Heart left ventricle (tissue), 16 donors: ENCODE measurements around the gene IRX6. TPM values are rescaled to one million over a fixed set of nuclear protein-coding genes. Genes with fewer than 3 reads are reported as not detected.
A peak's percentile ranks its signal among the peaks of the same experiment; 100 is the strongest.

ENCODE experiments used
- ATAC-seq, 4 donors: fragments of 200-7000 bp; cut with Tn5 transposase; one replicate each; pipeline ENCODE4 v1.9.1; 2020 to 2022; ENCODE audit warnings: moderate library complexity in 4 of 4, mild to moderate bottlenecking in 3 of 4, moderate number of reproducible peaks in 1 of 4
- DNase-seq, 5 donors: peaks; one replicate each; pipeline ENCODE4 v3.0.0-alpha.2; 2020
- H3K27ac ChIP-seq, 12 donors: fragments of 200-600 bp; sonication (generic) in 4 of 12; one replicate each; pipeline versions ENCODE4 v1.5.0 to v1.8.0; 2016 to 2022; ENCODE audit warnings: mild to moderate bottlenecking in 2 of 12
- H3K27me3 ChIP-seq, 9 donors: fragments of 200-600 bp; sonication (generic) in 2 of 9; one replicate each; pipeline versions ENCODE4 v1.5.1 to v1.8.0; 2016 to 2022; ENCODE audit warnings: mild to moderate bottlenecking in 3 of 9
- H3K36me3 ChIP-seq, 9 donors: fragments of 200-600 bp; sonication (generic) in 2 of 9; one replicate each; pipeline versions ENCODE4 v1.5.0 to v1.8.0; 2018 to 2022; ENCODE audit warnings: mild to moderate bottlenecking in 2 of 9
- H3K4me1 ChIP-seq, 12 donors: fragments of 200-600 bp; sonication (generic) in 4 of 12; one replicate each; pipeline versions ENCODE4 v1.5.0 to v1.8.0; 2016 to 2022; ENCODE audit warnings: mild to moderate bottlenecking in 3 of 12
- H3K4me3 ChIP-seq, 12 donors: fragments of 200-600 bp; sonication (generic) in 4 of 12; one replicate each; pipeline versions ENCODE4 v1.5.0 to v1.8.0; 2017 to 2022; ENCODE audit warnings: mild to moderate bottlenecking in 9 of 12, moderate library complexity in 4 of 12
- H3K9me3 ChIP-seq, 12 donors: fragments of 200-600 bp; sonication (generic) in 4 of 12; one replicate each; pipeline versions ENCODE4 v1.5.0 to v1.8.0; 2016 to 2022; ENCODE audit warnings: mild to moderate bottlenecking in 1 of 12
- CTCF ChIP-seq, 12 donors: fragments of 200-600 bp; sonication (generic) in 4 of 12; IDR thresholded peaks; one replicate each; pipeline versions ENCODE4 v1.5.0 to v1.8.0; 2018 to 2022; ENCODE audit warnings: antibody characterized with exemption in 12 of 12, mild to moderate bottlenecking in 5 of 12
- POLR2A ChIP-seq, 2 donors: fragments of 450-650 bp; IDR thresholded peaks; one replicate each; pipeline ENCODE4 v1.6.1; 2017; ENCODE audit warnings: antibody characterized with exemption in 2 of 2, mild to moderate bottlenecking in 2 of 2, moderate library complexity in 2 of 2
- WGBS, 4 donors: extraction: QIAGEN DNeasy Blood & Tissue Kit in 2 of 4; methylation state at CpG; one replicate each; pipeline versions ENCODE4 v1.1.5 to v1.1.7; 2013 to 2018; 5-methylcytosine and 5-hydroxymethylcytosine counted together
- intact Hi-C, 10 donors: fragments of 100-400 bp; cut with DNase I; formaldehyde crosslinking; loops; one replicate each; pipeline versions ENCODE4 v1.11.1 to v1.14.2; 2022
- polyA plus RNA-seq, 2 donors: library from polyadenylated mRNA; stranded (reverse); fragments of 200-250 nt; gene quantifications; one replicate each; pipeline ENCODE4 v1.2.3, GENCODE V29; 2013
- total RNA-seq, 9 donors: library from RNA; depleted of rRNA in 2 of 9; stranded (reverse); fragments of >200 nt in 2 of 9; fragmentation: NEBNext Ultra II Directional in 3 of 9; extraction: Animal tissue kit (Norgen Biotek cat#: 25700) in 3 of 9; gene quantifications; one replicate each; pipeline versions ENCODE4 v1.1.0 to v1.2.4, GENCODE V29; 2016 to 2023
- donor health status: ischemic (EF 13 %, LVEDD 7.1; RV severe dilation, severe dysfunction).
- donor health status: healthy with polysubstance abuse.
- donor health status: DM: no; HTN: yes; CAD: no.
- donor health status: DM: no; HTN: no; CAD: no.
- donor health status: ischemic (EF 25% LVEDD 6.9; RV normal size, moderate dysfunction).
- donor health status: ischemic (EF 25% LVEDD 5.7; RV mildly dilated, moderate dysfunction).
- donor health status: healthy.
- donor health status: DM: yes; HTN: yes; CAD: no.
- donor health status: ischemic (EF 35%, LVEDD 5.7; RV mildly dilated, moderate dysfunction).
- donor health status: nonischemic (EF 11% LVEDD 7.7; RV severe dilation, severe dysfunction).
- donor health status: DM: yes; HTN: yes; CAD: no.
- donor health status: PGD.
- donor health status: ischemic (EF 29% LVEDD 5.4; RV normal size, mild dysfunction).
- donor health status: nonischemic (EF 23%, LVEDD 6.1; RV moderate dilation, normal function).

The IRX6 gene
- total and polyA plus RNA-seq, 11 donors = 0.96 to 48.4 (median 12.4) TPM

GRCh38 chr16:55277536-55277935, 46.5 kb upstream of the IRX6 start:
- no peak overlapping the region for H3K4me3 ChIP-seq
- H3K9me3 ChIP-seq = no peaks in the 10 kb centered on the region
- no peaks in the 10 kb centered on the region for H3K4me1 ChIP-seq
- DNase-seq (no peak), ATAC-seq (no peak)
- TF ChIP-seq POLR2A (IDR thresholded peaks at IDR 0.05) = no peak
- TF ChIP-seq CTCF (IDR thresholded peaks at IDR 0.05) = no peak
- 71 to 86% (median 81%) methylated on average over 1 of the region's 1 CpG for WGBS, 4 donors
- no peak overlapping the region for H3K27ac ChIP-seq
- H3K27me3 ChIP-seq = peaks cover 0 to 4% (median 0%) of the 10 kb centered on the region in 9 donors
- intact Hi-C loops = no loop called here
- no peaks in the 10 kb centered on the region for H3K36me3 ChIP-seq

- H3K36me3 ChIP-seq = no peaks in the 10 kb centered on the region
- no peak overlapping the region for H3K4me3 ChIP-seq
- H3K9me3 ChIP-seq = no peaks in the 10 kb centered on the region
- no peaks in the 10 kb centered on the region for H3K4me1 ChIP-seq
- DNase-seq (no peak), ATAC-seq (no peak)
- no peak overlapping the region for H3K27ac ChIP-seq
- TF ChIP-seq CTCF (IDR thresholded peaks at IDR 0.05) (no peak), POLR2A (IDR thresholded peaks at IDR 0.05) (no peak)
- 80 to 92% (median 88%) methylated on average over 6 of the region's 6 CpGs for WGBS, 4 donors
- peaks cover 0 to 4% (median 0%) of the 10 kb centered on the region in 9 donors for H3K27me3 ChIP-seq
- intact Hi-C loops = no loop called here
Observed at GRCh38 chr16:55279598-55279997, 44.4 kb upstream of the IRX6 start.

- ATAC-seq (peak in 1 of 4 donors; percentile 31), DNase-seq (no peak)
- Histone ChIP-seq H3K36me3 (no peaks in the 10 kb centered on the region), H3K4me3 (no peak overlapping the region), H3K9me3 (no peaks in the 10 kb centered on the region), H3K27ac (no peak overlapping the region), H3K4me1 (no peaks in the 10 kb centered on the region), H3K27me3 (peaks cover 0 to 4% (median 0%) of the 10 kb centered on the region in 9 donors)
- TF ChIP-seq POLR2A (IDR thresholded peaks at IDR 0.05) (no peak), CTCF (IDR thresholded peaks at IDR 0.05) (no peak)
- 43 to 52% (median 47%) methylated on average over 4 of the region's 4 CpGs for WGBS, 4 donors
- intact Hi-C loops = no loop called here
Observed at GRCh38 chr16:55280587-55280986, 43.4 kb upstream of the IRX6 start.

- peaks cover 0 to 6% (median 0%) of the 10 kb centered on the region in 12 donors for H3K9me3 ChIP-seq
- no peaks in the 10 kb centered on the region for H3K36me3 ChIP-seq
- ATAC-seq (no peak), DNase-seq (no peak)
- intact Hi-C loops = no loop called here
- WGBS, 4 donors = 33 to 52% (median 45%) methylated on average over 1 of the region's 1 CpG
- no peak for TF ChIP-seq CTCF (IDR thresholded peaks at IDR 0.05)
- no peak for TF ChIP-seq POLR2A (IDR thresholded peaks at IDR 0.05)
- no peak overlapping the region for H3K4me3 ChIP-seq
- peaks cover 0 to 4% (median 0%) of the 10 kb centered on the region in 9 donors for H3K27me3 ChIP-seq
- no peak overlapping the region for H3K27ac ChIP-seq
- H3K4me1 ChIP-seq = no peaks in the 10 kb centered on the region
Observed at GRCh38 chr16:55282441-55282840, 41.6 kb upstream of the IRX6 start.
